ENCODE measurements around the gene CPB1.

The CPB1 gene

GRCh38 chr3:148881286-148881685 lies 53.7 kb downstream of the CPB1 start:
- H3K4me3 ChIP-seq (ENCODE audit: low read depth, low read length): no peak overlapping the region

GRCh38 chr3:148882288-148882687 lies 54.7 kb downstream of the CPB1 start:
- TF ChIP-seq CTCF (IDR thresholded peaks at IDR 0.05; ENCODE audit: low read depth, low read length): no peak
- H3K4me3 ChIP-seq (ENCODE audit: low read depth, low read length): no peak overlapping the region

More at GRCh38 chr3:148881286-148881685, 53.7 kb downstream of the CPB1 start:
- TF ChIP-seq CTCF (IDR thresholded peaks at IDR 0.05; ENCODE audit: low read depth, low read length): no peak

GRCh38 chr3:148883163-148883562 lies 55.6 kb downstream of the CPB1 start:
- TF ChIP-seq CTCF (IDR thresholded peaks at IDR 0.05; ENCODE audit: low read depth, low read length): no peak
- no peak overlapping the region for H3K4me3 ChIP-seq (ENCODE audit: low read depth, low read length)

GRCh38 chr3:148884261-148884660 lies 56.6 kb downstream of the CPB1 start:
- H3K4me3 ChIP-seq (ENCODE audit: low read depth, low read length): no peak overlapping the region
- no peak for TF ChIP-seq CTCF (IDR thresholded peaks at IDR 0.05; ENCODE audit: low read depth, low read length)

- TF ChIP-seq CTCF (IDR thresholded peaks at IDR 0.05; ENCODE audit: low read depth, low read length): no peak
- H3K4me3 ChIP-seq (ENCODE audit: low read depth, low read length): no peak overlapping the region
Observed at GRCh38 chr3:148889828-148890227, 62.2 kb downstream of the CPB1 start.

GRCh38 chr3:148896062-148896461 lies 68.5 kb downstream of the CPB1 start:
- H3K4me3 ChIP-seq (ENCODE audit: low read depth, low read length): no peak overlapping the region
- TF ChIP-seq CTCF (IDR thresholded peaks at IDR 0.05; ENCODE audit: low read depth, low read length): no peak

GRCh38 chr3:148901987-148902791 lies 74.6 kb downstream of the CPB1 start:
- no peak overlapping the region for H3K4me3 ChIP-seq (ENCODE audit: low read depth, low read length)
- TF ChIP-seq CTCF (IDR thresholded peaks at IDR 0.05; ENCODE audit: low read depth, low read length): no peak

Data from WI38 (cell line).